ENCODE data around the gene SON. TPM values are rescaled to one million over a fixed set of nuclear protein-coding genes. Genes with fewer than 3 reads are reported as not detected.

SON gene
- total RNA-seq, 1 experiment from 2014 or later = 329 TPM

GRCh38 chr21:33495743-33496142 lies 47.1 kb upstream of the SON start:
- Histone ChIP-seq H2AFZ (ENCODE audit: low read length) (no peak overlapping the region), H3K27ac (ENCODE audit: insufficient read length, low read depth, low read length) (no peak overlapping the region), H4K8ac (replicated peaks; ENCODE audit: insufficient read length, low read depth, low read length) (no peak overlapping the region), H3T11ph (ENCODE audit: low read length) (no peak overlapping the region), H3K4ac (ENCODE audit: low read depth, low read length) (no peak overlapping the region), H3K56ac (ENCODE audit: insufficient read length, low read depth, low read length) (no peak overlapping the region), H2BK15ac (ENCODE audit: low read depth, low read length) (no peak overlapping the region), H3K27me3 (ENCODE audit: insufficient read depth, low read length) (no peaks in the 10 kb centered on the region), H3K14ac (ENCODE audit: insufficient read depth, low read length) (no peak overlapping the region), H2BK120ac (ENCODE audit: low read depth, low read length, poor library complexity, severe bottlenecking) (no peak overlapping the region), H4K5ac (ENCODE audit: insufficient read length, low read depth, low read length) (no peak overlapping the region), H3K23me2 (ENCODE audit: insufficient read length, low read depth, low read length, poor library complexity, severe bottlenecking) (peaks cover 7% of the 10 kb centered on the region), H4K20me1 (ENCODE audit: control insufficient read depth, insufficient read depth, insufficient read length) (no peaks in the 10 kb centered on the region), H3K18ac (ENCODE audit: insufficient read length, low read depth, low read length) (no peak overlapping the region), H3K79me1 (ENCODE audit: insufficient read depth, low read depth, low read length, poor library complexity, severe bottlenecking) (no peaks in the 10 kb centered on the region), H2BK5ac (ENCODE audit: insufficient read length, low read length) (no peak overlapping the region), H3K79me2 (ENCODE audit: insufficient read depth, low read length) (no peaks in the 10 kb centered on the region), H3K23ac (ENCODE audit: insufficient read length, low read depth, low read length) (no peak overlapping the region), H2BK20ac (ENCODE audit: low read depth, low read length, poor library complexity, severe bottlenecking) (no peak overlapping the region), H3K9ac (ENCODE audit: extremely low read depth, insufficient read length, low read length) (no peak overlapping the region), H2BK12ac (ENCODE audit: insufficient read length, low read depth, low read length) (no peak overlapping the region), H3K4me1 (ENCODE audit: insufficient read depth, low read length) (0 out of 2 replicates have a peak, but pooled peaks cover 2% of the 10 kb centered on the region), H3K4me2 (ENCODE audit: insufficient read depth, insufficient read length, low read length) (no peak overlapping the region), H3K9me3 (ENCODE audit: control insufficient read depth, low read depth, low read length) (no peaks in the 10 kb centered on the region), H2AK5ac (ENCODE audit: insufficient read length, low read length) (no peak overlapping the region), H4K91ac (ENCODE audit: insufficient read length, low read depth, low read length) (no peak overlapping the region)
- DNase-seq = no peak
- Mint-ChIP-seq H3K27ac (no peak overlapping the region), H3K4me3 (no peak overlapping the region), H3K4me1 (peaks cover 26 to 31% of the 10 kb centered on the region in 2 experiments), H3K36me3 (ENCODE audit: insufficient read depth in 1 of 3, low read depth in 3 of 3) (no peaks in the 10 kb centered on the region), H3K27me3 (ENCODE audit: low read depth) (no peaks in the 10 kb centered on the region; the same call in 1 of the 2 replicates), H3K9me3 (no peaks in the 10 kb centered on the region; a peak in 2 of 5 replicates)
- no peak for TF ChIP-seq CTCF (conservative IDR thresholded peaks at IDR 0.05)
- no CpG with 5 or more reads among the region's 4 CpGs for WGBS (ENCODE audit: extremely low coverage, insufficient read length, low lambda C conversion rate)
